ENCODE measurements around the gene ERCC6L. TPM values are rescaled to one million over a fixed set of nuclear protein-coding genes. Genes with fewer than 3 reads are reported as not detected.

The ERCC6L gene, protein sequence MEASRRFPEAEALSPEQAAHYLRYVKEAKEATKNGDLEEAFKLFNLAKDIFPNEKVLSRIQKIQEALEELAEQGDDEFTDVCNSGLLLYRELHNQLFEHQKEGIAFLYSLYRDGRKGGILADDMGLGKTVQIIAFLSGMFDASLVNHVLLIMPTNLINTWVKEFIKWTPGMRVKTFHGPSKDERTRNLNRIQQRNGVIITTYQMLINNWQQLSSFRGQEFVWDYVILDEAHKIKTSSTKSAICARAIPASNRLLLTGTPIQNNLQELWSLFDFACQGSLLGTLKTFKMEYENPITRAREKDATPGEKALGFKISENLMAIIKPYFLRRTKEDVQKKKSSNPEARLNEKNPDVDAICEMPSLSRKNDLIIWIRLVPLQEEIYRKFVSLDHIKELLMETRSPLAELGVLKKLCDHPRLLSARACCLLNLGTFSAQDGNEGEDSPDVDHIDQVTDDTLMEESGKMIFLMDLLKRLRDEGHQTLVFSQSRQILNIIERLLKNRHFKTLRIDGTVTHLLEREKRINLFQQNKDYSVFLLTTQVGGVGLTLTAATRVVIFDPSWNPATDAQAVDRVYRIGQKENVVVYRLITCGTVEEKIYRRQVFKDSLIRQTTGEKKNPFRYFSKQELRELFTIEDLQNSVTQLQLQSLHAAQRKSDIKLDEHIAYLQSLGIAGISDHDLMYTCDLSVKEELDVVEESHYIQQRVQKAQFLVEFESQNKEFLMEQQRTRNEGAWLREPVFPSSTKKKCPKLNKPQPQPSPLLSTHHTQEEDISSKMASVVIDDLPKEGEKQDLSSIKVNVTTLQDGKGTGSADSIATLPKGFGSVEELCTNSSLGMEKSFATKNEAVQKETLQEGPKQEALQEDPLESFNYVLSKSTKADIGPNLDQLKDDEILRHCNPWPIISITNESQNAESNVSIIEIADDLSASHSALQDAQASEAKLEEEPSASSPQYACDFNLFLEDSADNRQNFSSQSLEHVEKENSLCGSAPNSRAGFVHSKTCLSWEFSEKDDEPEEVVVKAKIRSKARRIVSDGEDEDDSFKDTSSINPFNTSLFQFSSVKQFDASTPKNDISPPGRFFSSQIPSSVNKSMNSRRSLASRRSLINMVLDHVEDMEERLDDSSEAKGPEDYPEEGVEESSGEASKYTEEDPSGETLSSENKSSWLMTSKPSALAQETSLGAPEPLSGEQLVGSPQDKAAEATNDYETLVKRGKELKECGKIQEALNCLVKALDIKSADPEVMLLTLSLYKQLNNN
- total RNA-seq: 1.2 and 2.0 TPM in 2 replicates

DNA sequence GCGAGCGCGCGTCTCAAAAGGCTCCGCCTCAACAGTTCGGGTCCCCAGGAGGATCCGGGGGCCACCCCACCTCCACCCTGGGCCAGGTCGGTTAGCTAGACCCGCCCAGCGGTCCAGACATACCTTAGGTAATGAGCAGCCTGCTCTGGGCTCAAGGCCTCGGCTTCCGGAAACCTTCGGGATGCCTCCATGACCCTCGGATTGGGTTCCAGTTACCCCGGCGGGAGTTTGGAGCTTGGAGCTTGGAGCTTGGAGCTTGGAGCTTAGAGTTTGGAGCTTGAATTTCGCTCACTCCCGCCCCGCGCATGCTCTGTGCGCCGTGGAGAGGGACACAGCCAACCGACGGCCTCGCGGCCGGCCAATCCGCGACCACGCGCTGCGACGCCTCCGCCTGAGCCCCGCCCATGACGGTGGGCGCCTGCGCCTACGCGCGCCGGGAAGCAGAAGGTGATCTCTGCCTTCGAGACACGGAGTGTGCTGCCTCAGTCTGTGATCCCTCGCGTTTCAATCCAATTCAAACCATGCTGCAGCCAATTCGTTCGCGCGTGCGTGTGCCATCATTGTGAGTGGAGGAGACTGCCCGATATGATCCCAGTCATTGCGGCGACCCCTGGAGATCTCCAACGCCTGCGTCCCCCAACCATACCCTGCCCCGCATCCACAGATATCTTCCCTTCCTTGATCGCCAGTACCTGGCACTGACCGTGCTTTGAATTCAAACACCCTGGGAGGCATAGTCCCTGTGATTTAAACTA is at the start of gene ERCC6L:
TSS of gene ERCC6L (minus strand) at position 307 of the 755 bp plus-strand sequence. CDS start at position 191, 116 bp downstream.
- peak; percentile 10 for DNase-seq (ENCODE audit: extremely low read depth, low read depth, low spot score)

DNA sequence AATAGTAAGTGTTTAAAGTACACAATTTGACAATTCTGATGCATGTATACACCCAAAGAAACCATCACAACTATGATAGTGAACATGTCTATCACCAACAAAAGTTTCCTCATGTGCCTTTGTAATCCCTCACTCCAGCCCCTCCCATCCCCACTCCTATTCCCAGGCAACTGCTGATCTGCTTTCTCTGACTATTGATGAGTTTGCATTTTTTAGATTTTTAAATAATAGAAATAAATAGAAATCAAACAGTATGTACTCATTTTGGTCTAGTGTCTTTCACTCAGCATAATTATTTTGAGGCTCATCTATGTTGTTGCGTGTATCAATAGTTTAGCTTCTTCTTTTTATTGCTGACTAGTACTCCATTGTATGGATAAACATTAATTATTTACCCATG is 43.5 kb upstream of the ERCC6L start:
- no peak for DNase-seq (ENCODE audit: extremely low read depth, low read depth, low spot score)

DNA sequence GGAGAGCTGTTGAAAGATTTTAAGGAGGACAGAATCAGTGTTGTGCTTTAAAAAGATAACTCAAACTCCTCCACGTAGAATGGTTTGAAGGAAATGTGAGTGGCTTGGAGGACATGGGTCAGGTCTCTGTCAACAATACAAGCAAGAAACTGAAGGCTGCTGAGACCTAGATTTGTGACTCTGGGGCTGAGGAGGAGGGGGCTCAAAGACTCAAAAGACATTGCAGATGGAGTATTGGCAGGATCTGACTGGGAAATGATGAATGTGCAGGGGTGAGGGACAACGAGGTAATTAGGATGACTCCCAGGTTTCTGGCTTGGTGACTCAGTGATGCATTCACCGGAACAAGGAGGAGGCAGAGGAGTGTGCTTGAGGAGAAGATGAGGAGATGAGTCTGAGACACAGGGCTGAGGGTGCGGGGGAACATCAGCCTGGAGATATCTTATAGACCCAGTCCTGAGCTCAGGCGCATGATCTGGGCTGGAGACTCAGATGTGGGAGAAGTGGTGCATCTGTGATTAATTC is 41.6 kb upstream of the ERCC6L start:
- DNase-seq (ENCODE audit: extremely low read depth, low read depth, low spot score): no peak

DNA sequence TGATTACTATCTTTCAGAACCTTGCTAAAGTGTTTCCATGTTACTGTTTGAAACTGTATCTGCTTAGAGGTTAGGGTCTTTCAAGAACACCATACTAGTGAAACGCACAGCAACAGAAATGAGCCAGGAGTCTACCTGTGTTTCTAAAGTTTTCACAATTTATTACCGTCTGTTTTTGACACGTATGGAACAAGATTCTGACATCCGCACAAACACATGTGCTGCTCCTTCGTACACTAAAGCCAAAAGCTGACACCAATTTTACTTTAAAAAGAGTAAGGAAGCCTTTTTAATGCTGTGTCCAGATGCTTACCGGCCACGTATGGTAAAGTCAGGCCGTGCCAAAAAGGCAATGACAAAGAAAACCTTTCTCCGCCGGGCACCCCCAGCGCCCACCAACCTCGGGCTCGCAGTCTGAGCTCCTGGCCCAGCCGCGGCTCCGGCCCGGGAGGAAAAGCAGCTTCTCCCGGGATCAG is 37.7 kb upstream of the ERCC6L start:
- no peak for DNase-seq (ENCODE audit: extremely low read depth, low read depth, low spot score)

DNA sequence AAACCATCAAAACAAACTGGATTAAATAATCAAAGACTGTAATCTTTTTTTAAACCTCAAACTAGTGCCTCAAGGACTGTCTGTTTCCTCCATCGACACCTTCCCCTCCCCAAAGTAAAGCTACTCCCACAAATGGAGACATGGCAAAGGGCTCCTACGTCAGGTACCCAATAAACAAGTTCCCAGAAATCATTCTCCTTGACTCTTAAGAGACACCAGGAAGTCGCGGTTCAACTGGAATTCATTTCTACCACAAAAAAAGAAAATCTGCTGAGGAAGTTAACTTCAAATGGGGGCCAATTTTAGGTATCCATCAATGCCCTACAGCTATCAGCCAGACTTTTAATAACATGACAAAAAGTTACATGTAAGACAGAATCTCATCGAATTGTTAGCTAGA is 35.7 kb upstream of the ERCC6L start:
- DNase-seq (ENCODE audit: extremely low read depth, low read depth, low spot score): no peak

DNA sequence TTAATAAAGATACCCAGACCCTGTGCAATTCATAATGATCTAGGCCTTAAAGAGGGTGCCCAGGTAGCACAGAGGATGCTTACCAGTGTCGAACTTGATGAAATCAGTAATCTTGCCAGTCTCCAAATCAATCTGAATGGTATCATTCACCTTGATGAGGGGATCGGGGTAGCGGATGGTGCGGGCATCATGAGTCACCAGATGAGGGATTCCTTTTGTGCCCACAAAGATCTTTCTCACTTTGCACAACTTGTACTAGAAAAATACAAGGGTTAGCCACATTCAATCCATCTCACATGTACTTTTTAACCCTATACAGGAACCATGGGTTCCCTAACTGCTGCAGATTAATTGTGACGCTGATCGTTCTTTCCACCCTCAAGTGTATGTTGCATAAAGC is 34.9 kb upstream of the ERCC6L start:
- DNase-seq (ENCODE audit: extremely low read depth, low read depth, low spot score): no peak

DNA sequence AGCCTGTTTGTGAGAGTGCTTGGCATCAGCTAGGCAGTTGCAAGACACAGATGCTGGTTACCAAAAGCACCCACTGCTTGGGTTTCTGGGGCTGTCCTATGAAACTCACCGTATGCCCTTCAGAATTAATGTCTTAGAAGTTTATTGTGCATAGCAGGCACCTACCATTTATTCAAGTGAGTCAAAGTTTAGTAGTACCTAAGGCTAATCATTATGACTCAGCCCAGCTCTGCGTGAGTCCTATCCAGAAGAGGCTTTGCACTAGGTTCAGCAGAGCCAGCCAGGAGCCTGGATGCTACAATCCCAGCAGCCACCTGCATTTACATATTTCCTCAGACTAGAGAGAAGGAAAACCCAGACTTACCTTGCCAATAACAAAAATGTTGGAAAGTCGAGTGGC is 34.0 kb upstream of the ERCC6L start:
- no peak for DNase-seq (ENCODE audit: extremely low read depth, low read depth, low spot score)

DNA sequence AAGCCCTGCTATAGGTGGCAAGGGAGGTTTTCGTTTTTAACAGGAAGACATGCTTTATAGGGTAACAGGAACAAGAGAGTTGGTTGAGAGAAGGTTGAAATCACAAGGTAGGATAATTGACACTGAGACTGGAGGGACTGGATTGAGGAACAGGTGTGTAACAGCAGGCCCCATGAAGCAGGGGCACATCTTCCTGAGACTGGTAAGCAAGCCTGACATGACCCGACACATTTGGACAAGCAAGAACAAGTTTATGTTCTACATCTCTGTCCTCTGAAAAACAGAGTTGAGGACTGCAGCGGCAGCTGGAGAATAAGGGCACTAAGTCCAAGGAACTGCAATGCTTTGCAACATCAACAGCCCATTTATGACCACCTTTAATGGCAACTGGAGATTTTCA is 33.0 kb upstream of the ERCC6L start:
- no peak for DNase-seq (ENCODE audit: extremely low read depth, low read depth, low spot score)

DNA sequence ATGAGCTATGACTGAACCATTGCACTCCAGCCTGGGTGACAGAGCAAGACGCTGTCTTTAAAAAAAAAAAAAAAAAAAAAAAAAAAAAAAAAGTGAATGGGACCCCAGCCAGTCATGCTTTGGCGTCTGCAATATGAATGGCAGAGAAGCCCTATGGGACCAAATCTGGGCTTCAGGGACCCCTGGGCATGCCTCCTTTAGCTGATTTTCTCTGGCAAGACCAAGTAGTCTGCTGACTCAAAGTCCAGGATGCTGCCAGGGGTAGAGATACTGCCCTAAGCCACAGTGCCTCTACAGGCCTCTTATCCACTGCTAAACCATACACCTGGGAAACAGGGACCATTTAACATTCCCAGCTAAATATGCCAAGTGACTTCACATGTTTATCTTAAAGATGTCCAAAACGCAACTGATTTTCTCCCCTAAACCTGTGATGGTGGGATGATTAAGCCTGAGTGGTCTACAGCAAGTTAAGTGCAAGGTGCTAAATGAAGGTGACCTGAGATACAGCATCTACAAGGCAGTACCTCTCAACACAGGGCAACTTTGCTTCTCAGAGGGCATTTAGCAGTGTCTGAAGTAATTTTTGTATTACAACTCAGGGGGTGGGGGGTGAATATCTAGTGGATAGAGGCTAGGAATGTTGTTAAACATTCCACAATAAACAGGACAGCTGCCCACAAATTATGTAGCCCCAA is 32.4 kb upstream of the ERCC6L start:
- no peak for DNase-seq (ENCODE audit: extremely low read depth, low read depth, low spot score)

DNA sequence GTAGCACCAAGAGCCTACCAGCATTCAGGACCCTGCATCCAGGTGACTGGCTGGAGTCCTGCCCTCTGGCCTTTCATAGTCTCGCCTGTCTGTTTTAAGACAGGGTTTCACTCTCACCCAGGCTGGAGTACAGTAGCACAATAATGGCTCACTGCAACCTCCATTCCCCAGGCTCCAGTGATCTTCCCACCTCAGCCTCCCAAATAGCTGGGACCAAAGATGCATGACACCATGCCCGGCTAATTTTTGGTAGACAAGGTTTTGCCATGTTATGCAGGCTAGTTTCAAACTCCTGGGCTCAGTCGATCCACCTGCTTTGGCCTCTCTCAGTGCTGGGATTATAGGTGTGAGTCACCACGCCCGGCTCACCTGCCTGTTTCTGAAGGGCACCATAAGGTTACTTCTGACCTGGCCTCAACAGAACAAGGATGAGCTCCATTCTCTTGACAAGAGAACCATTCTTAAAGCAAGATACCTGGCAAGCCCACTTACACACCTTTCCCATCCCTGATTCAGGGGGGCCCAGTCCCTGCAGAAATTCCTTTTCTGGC is 31.6 kb upstream of the ERCC6L start:
- no peak for DNase-seq (ENCODE audit: extremely low read depth, low read depth, low spot score)

DNA sequence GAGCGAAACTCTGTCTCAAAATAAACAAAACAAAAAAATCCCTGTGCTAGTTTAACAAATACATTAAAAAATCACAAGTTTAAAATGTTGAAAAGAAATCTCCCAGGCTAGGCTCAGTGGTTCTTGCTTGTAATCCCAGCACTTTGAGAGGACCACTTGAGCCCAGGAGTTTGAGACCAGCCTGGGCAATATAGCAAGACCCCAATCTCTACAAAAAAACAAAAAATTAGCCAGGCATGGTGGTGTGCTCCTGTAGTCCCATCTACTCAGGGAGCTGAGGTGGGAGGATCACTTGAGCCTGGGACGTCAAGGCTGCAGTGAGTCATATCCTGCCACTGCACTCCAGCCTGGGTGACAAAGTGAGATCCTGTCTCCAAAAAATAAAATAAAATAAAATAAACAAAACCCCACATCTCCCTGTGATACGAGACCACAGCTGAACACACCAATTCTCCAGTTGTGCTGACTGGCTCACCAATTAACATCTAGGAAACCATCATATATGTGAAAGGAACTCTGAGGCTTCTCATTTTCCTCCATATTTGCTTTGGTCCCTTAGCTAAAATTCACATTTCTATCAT is 30.9 kb upstream of the ERCC6L start:
- DNase-seq (ENCODE audit: extremely low read depth, low read depth, low spot score): no peak

DNA sequence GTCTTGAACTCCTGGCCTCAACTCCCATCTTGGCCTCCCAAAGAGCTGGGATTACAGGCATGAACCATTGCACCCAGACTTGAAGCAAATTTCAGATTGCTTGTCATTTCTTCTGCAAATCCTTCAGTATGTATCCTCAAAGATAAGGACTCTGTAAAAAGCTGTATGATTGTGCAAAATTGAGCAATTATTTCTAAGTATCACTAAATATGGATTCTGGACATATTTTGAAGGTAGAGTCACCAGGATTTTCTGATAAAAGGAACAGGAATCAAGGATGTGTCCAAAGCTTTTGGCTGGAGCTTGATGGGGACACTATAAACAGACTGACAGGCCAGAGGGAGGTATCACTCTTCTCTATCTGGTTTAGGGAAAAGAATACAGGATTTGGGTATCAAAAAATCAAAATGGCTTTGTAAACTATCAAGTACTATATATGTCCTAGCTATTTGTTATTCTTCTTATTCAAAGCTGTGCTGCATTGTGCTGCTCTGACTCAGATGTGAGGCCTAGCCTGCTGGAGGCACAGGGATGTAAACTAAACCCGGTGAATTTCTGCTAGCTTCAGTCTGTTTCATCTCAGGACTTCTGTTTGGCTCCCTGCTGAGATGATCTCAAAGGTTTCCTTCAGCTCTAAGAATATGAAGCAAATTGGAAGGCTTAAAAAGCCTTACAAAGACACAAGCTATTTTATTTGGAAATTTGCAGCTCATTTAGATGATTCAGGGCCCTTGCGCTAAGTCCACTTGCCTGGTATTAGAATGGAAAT is 30.0 kb upstream of the ERCC6L start:
- no peak for DNase-seq (ENCODE audit: extremely low read depth, low read depth, low spot score)

DNA sequence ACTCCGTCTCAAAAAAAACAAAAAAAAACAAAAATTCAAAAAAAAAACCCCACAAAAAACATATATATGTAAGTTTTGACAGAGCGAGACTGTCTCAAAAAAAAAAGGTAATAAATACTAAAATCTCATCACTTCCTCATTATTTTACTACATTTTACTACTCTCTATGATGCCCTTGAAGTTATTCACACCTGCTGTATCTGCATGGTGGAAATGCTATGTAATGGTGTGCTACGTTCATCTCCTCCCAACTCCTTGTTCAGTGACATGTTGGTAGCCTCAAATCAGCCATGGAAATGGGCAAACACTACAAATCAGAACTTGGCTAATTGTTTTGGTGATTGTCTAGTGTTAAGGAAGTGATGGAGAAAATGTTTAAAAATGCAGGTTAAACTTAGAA is 26.4 kb upstream of the ERCC6L start:
- DNase-seq (ENCODE audit: extremely low read depth, low read depth, low spot score): no peak

DNA sequence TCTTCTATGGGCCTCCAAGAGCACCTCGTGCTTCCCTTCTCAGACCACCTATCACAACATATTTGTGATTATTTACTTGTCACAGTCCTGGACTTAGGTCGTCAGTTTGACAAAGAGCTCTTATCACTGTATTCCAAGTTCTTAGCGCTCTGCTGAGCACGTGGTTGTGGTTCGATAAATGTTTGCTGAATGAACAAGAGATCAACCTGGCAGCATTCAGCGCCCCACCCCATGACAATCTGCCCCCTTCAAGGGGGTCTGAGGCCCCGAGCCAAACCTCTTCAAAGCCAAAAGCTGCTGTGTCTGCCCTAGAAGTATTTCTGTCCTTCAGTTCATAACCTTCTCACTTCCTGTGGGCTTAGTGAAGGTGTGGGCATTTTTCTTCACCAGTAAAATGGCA is 23.2 kb upstream of the ERCC6L start:
- no peak for DNase-seq (ENCODE audit: extremely low read depth, low read depth, low spot score)

DNA sequence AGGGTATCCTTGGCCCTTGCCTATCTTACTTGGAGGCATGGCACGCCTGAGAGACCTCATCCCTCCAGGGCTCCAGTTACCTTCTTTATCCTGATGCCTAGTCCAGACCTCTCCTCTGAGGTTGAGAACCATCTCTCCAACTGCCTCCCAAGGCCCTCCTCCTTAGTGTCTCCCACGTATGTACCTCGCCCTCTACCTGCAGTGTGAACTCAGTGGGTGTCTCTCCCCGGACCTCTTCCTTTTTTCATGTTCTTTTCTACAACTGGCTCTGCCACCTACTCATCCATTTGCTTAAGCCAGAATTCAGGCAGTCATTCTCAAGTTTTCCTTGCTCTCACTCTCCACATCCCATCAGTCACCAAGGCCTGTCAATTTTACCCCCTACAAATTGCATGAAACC is 21.6 kb upstream of the ERCC6L start:
- no peak for DNase-seq (ENCODE audit: extremely low read depth, low read depth, low spot score)

DNA sequence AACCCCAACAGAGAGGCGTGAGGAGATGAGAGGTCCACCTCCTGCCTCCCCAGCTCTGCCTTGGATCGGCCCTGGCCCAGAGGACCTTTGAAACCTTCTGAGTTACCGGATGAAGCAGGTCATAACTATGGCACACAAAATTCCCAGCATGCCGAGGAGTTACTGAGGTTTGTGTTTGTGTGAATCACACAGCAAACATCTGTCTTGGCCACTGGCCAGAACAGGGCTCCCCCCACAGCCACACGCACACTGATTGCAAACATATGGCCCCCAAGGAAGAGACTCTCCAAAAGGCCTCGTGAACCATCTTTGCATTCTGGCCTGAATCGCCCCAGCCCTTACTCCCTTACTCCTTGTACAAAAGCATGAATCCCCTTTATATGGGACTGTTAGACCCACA is 19.3 kb upstream of the ERCC6L start:
- DNase-seq (ENCODE audit: extremely low read depth, low read depth, low spot score): no peak

DNA sequence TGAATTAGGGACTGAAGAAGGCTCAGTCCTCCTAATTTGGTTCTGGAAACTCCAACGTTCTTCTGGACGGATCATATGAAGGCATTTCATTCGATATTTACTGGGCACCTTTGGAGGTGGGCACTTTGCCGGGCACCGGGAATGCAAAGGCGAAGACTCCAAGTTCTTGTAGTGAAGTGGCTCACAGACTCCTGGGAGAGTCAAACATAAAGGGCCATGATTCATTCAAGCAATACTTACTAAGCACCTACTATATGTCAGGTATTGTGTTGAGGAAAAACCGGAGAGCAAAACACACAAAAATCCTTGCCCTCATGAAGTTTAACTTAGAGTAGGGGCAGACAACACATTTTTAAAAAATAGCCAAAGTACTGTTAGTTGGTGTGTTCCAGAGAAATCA is 17.0 kb upstream of the ERCC6L start:
- no peak for DNase-seq (ENCODE audit: extremely low read depth, low read depth, low spot score)

DNA sequence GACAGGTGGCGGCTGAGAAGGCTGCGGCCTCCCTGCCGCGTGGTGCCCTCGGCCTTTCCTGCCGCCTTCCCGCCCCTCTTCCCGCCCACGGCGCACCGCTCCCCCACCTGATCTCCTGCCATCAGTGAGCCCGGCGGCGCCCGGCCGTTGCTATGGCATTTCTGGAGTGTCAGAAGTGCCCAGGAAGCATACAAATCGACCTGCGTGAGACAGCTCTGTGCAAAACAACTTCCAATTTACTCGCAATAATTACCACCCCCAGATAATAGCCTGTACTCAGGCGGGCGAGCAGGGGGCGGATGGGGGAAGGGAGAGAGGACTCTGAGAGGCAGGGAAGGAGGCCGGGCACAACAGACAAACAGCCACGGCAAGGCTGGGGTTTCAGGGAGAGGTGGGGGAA is 16.6 kb upstream of the ERCC6L start:
- no peak for DNase-seq (ENCODE audit: extremely low read depth, low read depth, low spot score)

All from glomerular endothelial cell (primary cell).